Measurements from ENCODE around the gene SMYD3. TPM values are rescaled to one million over a fixed set of nuclear protein-coding genes. Genes with fewer than 3 reads are reported as not detected.

The SMYD3 gene
- total and polyA plus RNA-seq, 2 of the 4 experiments (the other 2 are of a cell fraction): 26.5 to 37.6 TPM

- Histone ChIP-seq H3K9ac (ENCODE audit: low read depth, low read length) (no peak overlapping the region), H4K5ac (ENCODE audit: low read depth, low read length) (no peak overlapping the region), H3K4me2 (ENCODE audit: low read depth, low read length) (no peak overlapping the region), H2BK5ac (ENCODE audit: low read depth, low read length, poor library complexity, severe bottlenecking) (no peak overlapping the region), H3K56ac (ENCODE audit: extremely low read depth, insufficient read depth, low read length) (no peak overlapping the region), H2AK9ac (replicated peaks; ENCODE audit: low read depth, low read length, poor library complexity) (no peak overlapping the region), H2AK5ac (ENCODE audit: low read depth, low read length) (no peak overlapping the region), H2BK15ac (ENCODE audit: low read depth, low read length) (no peak overlapping the region), H3K9me3 (ENCODE audit: control insufficient read depth, insufficient read depth, low read length) (peaks cover 43% of the 10 kb centered on the region), H2BK20ac (ENCODE audit: low read depth, low read length) (no peak overlapping the region), H3K9me1 (ENCODE audit: insufficient read depth, low read length) (no peaks in the 10 kb centered on the region), H3K79me1 (ENCODE audit: low read depth in 1 of 2, low read length in 2 of 2) (no peaks in the 10 kb centered on the region), H2BK120ac (ENCODE audit: low read depth, low read length) (no peak overlapping the region), H3K18ac (ENCODE audit: low read depth, low read length) (no peak overlapping the region), H4K91ac (ENCODE audit: insufficient read depth, low read depth, low read length) (no peak overlapping the region), H3K27ac (ENCODE audit: insufficient read depth, low read length) (no peak overlapping the region), H3K14ac (replicated peaks; ENCODE audit: low read depth, low read length) (no peak overlapping the region), H3K23ac (ENCODE audit: low read depth, low read length) (no peak overlapping the region), H4K20me1 (ENCODE audit: insufficient read depth, low read length) (no peaks in the 10 kb centered on the region), H2AFZ (replicated peaks; ENCODE audit: low read length, poor library complexity) (no peak overlapping the region), H3K27me3 (ENCODE audit: control insufficient read depth, insufficient read depth, low read length) (no peaks in the 10 kb centered on the region), H3K4ac (ENCODE audit: low read depth, low read length) (no peak overlapping the region), H4K8ac (ENCODE audit: low read depth in 2 of 2, low read length in 2 of 2) (no peak overlapping the region), H3K4me1 (ENCODE audit: control insufficient read depth, insufficient read depth, low read length) (no peaks in the 10 kb centered on the region), H3K36me3 (ENCODE audit: control insufficient read depth, insufficient read depth, low read length) (no peaks in the 10 kb centered on the region), H3K4me3 (ENCODE audit: insufficient read depth, low read depth, low read length) (no peak overlapping the region)
- in situ Hi-C loops (cut with MboI; ENCODE audit: low sequenced_read_pairs): no loop called here
- CTCF ChIA-PET: interaction anchor here (0.5 kb wide), 1 partner anchor 1075 kb away, joined by 3 read pairs; no protein-coding TSS in a partner anchor
- POLR2A ChIA-PET (ENCODE audit: unreplicated experiment): no interaction called here
- WGBS, 2 experiments (ENCODE audit: extremely low coverage in 2 of 2, insufficient read length in 1 of 2): no CpG with 5 or more reads among the region's 10 CpGs
- no peak for TF ChIP-seq MAFK (IDR thresholded peaks at IDR 0.05; ENCODE audit: low read depth, low read length)
- TF ChIP-seq RFX5 (IDR thresholded peaks at IDR 0.05; ENCODE audit: low read depth, low read length): no peak
- no peak for ATAC-seq (ENCODE audit: low read depth)
- BruUV-seq (replicated peaks): no TSS peak
- dilution Hi-C loops (cut with HindIII; ENCODE audit: low sequenced_read_pairs, unreplicated experiment): no loop called here
- no peak for DNase-seq
- intact Hi-C loops (cut with micrococcal nuclease): no loop called here
Observed at GRCh38 chr1:246516126-246516525, 9.0 kb upstream of the SMYD3 start.
